ENCODE results near the gene SARNP. TPM values are rescaled to one million over a fixed set of nuclear protein-coding genes. Genes with fewer than 3 reads are reported as not detected.

SARNP gene
- polyA plus RNA-seq, 1 of the 3 experiments (the other 2 are of a cell fraction) = 65.8 TPM

- TF ChIP-seq IRF3 (IDR thresholded peaks at IDR 0.05; ENCODE audit: low read depth, low read length) (no peak), USF2 (IDR thresholded peaks at IDR 0.05; ENCODE audit: borderline replicate concordance, low read depth, low read length) (no peak), PBX3 (IDR thresholded peaks at IDR 0.05) (no peak), REST (IDR thresholded peaks at IDR 0.05; ENCODE audit: low read depth, low read length) (no peak), TCF12 (IDR thresholded peaks at IDR 0.05) (no peak)
- H3K4me2 ChIP-seq = no peak overlapping the region
- ChIA-PET POLR2A (interaction anchor here (0.9 kb wide), 1 partner anchor 89 kb away, joined by 3 read pairs; the partner anchor contains the start of gene PYM1), CTCF (no interaction called here)
- H3K4me1 ChIP-seq (ENCODE audit: control insufficient read depth in 1 of 2, insufficient read depth in 2 of 2, low read depth in 1 of 2, low read length in 1 of 2) = 0 out of 4 replicates have a peak, but pooled peaks cover 0 to 9% of the 10 kb centered on the region in 2 experiments
- H4K20me1 ChIP-seq (ENCODE audit: insufficient read depth) = no peaks in the 10 kb centered on the region
- H3K36me3 ChIP-seq (replicated peaks in 1 of 2; ENCODE audit: control insufficient read depth in 1 of 2, insufficient read depth in 2 of 2, low read length in 1 of 2) = no peaks in the 10 kb centered on the region
- no peaks in the 10 kb centered on the region for H3K9me3 ChIP-seq
- H3K9me2 ChIP-seq = no peaks in the 10 kb centered on the region
- WGBS (ENCODE audit: low lambda C conversion rate) = 84% methylated on average over 10 of the region's 11 CpGs
- no peaks in the 10 kb centered on the region for H3K27me3 ChIP-seq (ENCODE audit: insufficient read depth)
- DNase-seq = no peak
- H3K27ac ChIP-seq (ENCODE audit: low read depth in 2 of 2, low read length in 1 of 2) = no peak overlapping the region
- H3F3A ChIP-seq (replicated peaks; ENCODE audit: insufficient read depth) = no peaks in the 10 kb centered on the region
- no peaks in the 10 kb centered on the region for H3K79me2 ChIP-seq (ENCODE audit: insufficient read depth)
- no peak overlapping the region for H3K9ac ChIP-seq
- H3K4me3 ChIP-seq (ENCODE audit: low read depth in 2 of 2, low read length in 1 of 2) = no peak overlapping the region
- H2AFZ ChIP-seq (ENCODE audit: low read depth) = no peak overlapping the region
Measured at GRCh38 chr12:55839345-55840140, 22.0 kb upstream of the SARNP start.

GRCh38 chr12:55838361-55838760, 20.8 kb upstream of the SARNP start:
- Histone ChIP-seq H3K27ac (ENCODE audit: low read depth in 2 of 2, low read length in 1 of 2) (no peak overlapping the region), H3K27me3 (ENCODE audit: insufficient read depth) (no peaks in the 10 kb centered on the region), H4K20me1 (ENCODE audit: insufficient read depth) (no peaks in the 10 kb centered on the region), H3F3A (replicated peaks; ENCODE audit: insufficient read depth) (no peaks in the 10 kb centered on the region), H3K9me3 (no peaks in the 10 kb centered on the region), H3K9ac (no peak overlapping the region), H3K36me3 (replicated peaks in 1 of 2; ENCODE audit: control insufficient read depth in 1 of 2, insufficient read depth in 2 of 2, low read length in 1 of 2) (no peaks in the 10 kb centered on the region), H3K4me2 (no peak overlapping the region), H3K4me3 (ENCODE audit: low read depth in 2 of 2, low read length in 1 of 2) (no peak overlapping the region), H2AFZ (ENCODE audit: low read depth) (no peak overlapping the region), H3K4me1 (ENCODE audit: control insufficient read depth in 1 of 2, insufficient read depth in 2 of 2, low read depth in 1 of 2, low read length in 1 of 2) (peaks cover 1 to 9% of the 10 kb centered on the region in 2 experiments; a peak in 1 of 4 replicates), H3K79me2 (ENCODE audit: insufficient read depth) (no peaks in the 10 kb centered on the region), H3K9me2 (no peaks in the 10 kb centered on the region)
- CTCF ChIA-PET = no interaction called here
- 86% methylated on average over 3 of the region's 3 CpGs for WGBS (ENCODE audit: low lambda C conversion rate)
- no peak for DNase-seq
- POLR2A ChIA-PET = no interaction called here
- TF ChIP-seq TAF1 (IDR thresholded peaks at IDR 0.05; ENCODE audit: borderline replicate concordance, low read depth, low read length) = no peak
- no peak for TF ChIP-seq MEF2A (IDR thresholded peaks at IDR 0.05; ENCODE audit: borderline replicate concordance, low read depth)
- no peak for TF ChIP-seq GATA2 (CRISPR knock-in tag; IDR thresholded peaks at IDR 0.05)
- TF ChIP-seq ELF1 (IDR thresholded peaks at IDR 0.05) = no peak
- TF ChIP-seq RXRA (IDR thresholded peaks at IDR 0.05; ENCODE audit: borderline replicate concordance, low read depth) = no peak
- no peak for TF ChIP-seq RAD21 (IDR thresholded peaks at IDR 0.05; ENCODE audit: low read length)
- no peak for TF ChIP-seq MXI1 (IDR thresholded peaks at IDR 0.05; ENCODE audit: low read depth, low read length)
- no peak for TF ChIP-seq IRF3 (IDR thresholded peaks at IDR 0.05; ENCODE audit: low read depth, low read length)
- TF ChIP-seq EZH2phosphoT487 (IDR thresholded peaks at IDR 0.05; ENCODE audit: borderline replicate concordance, low read depth) = no peak
- no peak for TF ChIP-seq USF2 (IDR thresholded peaks at IDR 0.05; ENCODE audit: borderline replicate concordance, low read depth, low read length)
- no peak for TF ChIP-seq JUND (IDR thresholded peaks at IDR 0.05)
- no peak for TF ChIP-seq TCF12 (IDR thresholded peaks at IDR 0.05)
- no peak for TF ChIP-seq RFX5 (IDR thresholded peaks at IDR 0.05; ENCODE audit: low read length)
- no peak for TF ChIP-seq MAX (IDR thresholded peaks at IDR 0.05; ENCODE audit: low read depth)
- no peak for TF ChIP-seq FOSL2 (IDR thresholded peaks at IDR 0.05; ENCODE audit: borderline replicate concordance, low read depth)

Data from SK-N-SH (cell line).